Right lobe of liver (tissue), 4 donors: Measurements from ENCODE around the gene DNAAF3.

ENCODE experiments used
- CTCF ChIP-seq, 4 donors: fragments of 200-600 bp in 3 of 4; fragments of 450-650 bp in 1 of 4; IDR thresholded peaks; one replicate each; pipeline versions ENCODE4 v1.5.1 to v1.8.0; 2016 to 2022; ENCODE audit warnings: antibody characterized with exemption in 4 of 4, mild to moderate bottlenecking in 2 of 4
- POLR2A ChIP-seq: fragments of 450-650 bp; IDR thresholded peaks from one replicate; pipeline ENCODE4 v1.6.1; 2017; ENCODE audit warnings: antibody characterized with exemption, mild to moderate bottlenecking
- donor health status: DM: no; HTN: no; CAD: no.
- donor health status: DM: no; HTN: no; CAD: no.
- donor health status: DM: no; HTN: yes; CAD: no.

- TF ChIP-seq CTCF (IDR thresholded peaks at IDR 0.05), result no peak
- no peak for TF ChIP-seq POLR2A
Observed at GRCh38 chr19:55178781-55179599, 12.6 kb upstream of the DNAAF3 start.
